WERI-Rb-1 (cell line): ENCODE measurements around the gene RFX4.

Experiments used
- DNase-seq: peaks from one replicate; pipeline ENCODE4 v3.0.0-alpha.2; 2020
- H3K27ac ChIP-seq: fragments of 250-450 bp; sonication (Bioruptor Pico); 2 replicates; pipeline ENCODE4 v1.5.1; 2020; ENCODE audit warnings: mild to moderate bottlenecking, moderate library complexity
- H3K27me3 ChIP-seq: fragments of 250-450 bp; sonication (Bioruptor Pico); 2 replicates; pipeline ENCODE4 v1.5.1; 2021; ENCODE audit warnings: mild to moderate bottlenecking, low read depth, moderate library complexity; ENCODE audit not compliant: insufficient read depth, severe bottlenecking
- H3K36me3 ChIP-seq: fragments of 250-450 bp; sonication (Bioruptor Pico); 2 replicates; pipeline ENCODE4 v1.5.1; 2020; ENCODE audit warnings: mild to moderate bottlenecking, moderate library complexity
- H3K4me3 ChIP-seq: 2 replicates; pipeline ENCODE4 v1.5.1; 2011; ENCODE audit warnings: low read depth, mild to moderate bottlenecking, control low read depth, low read length
- H3K9me3 ChIP-seq: fragments of 250-450 bp; sonication (Bioruptor Pico); 2 replicates; pipeline ENCODE4 v1.5.1; 2021; ENCODE audit warnings: mild to moderate bottlenecking, moderate library complexity; ENCODE audit not compliant: severe bottlenecking
- CTCF ChIP-seq: IDR thresholded peaks from 2 replicates; pipeline ENCODE4 v1.5.1; 2011; ENCODE audit warnings: low read depth, mild to moderate bottlenecking, control low read depth, inconsistent platforms, low read length

Gene RFX4

GRCh38 chr12:106631797-106632196 lies 49.0 kb downstream of the RFX4 start:
- no peaks in the 10 kb centered on the region for H3K36me3 ChIP-seq
- no peaks in the 10 kb centered on the region for H3K9me3 ChIP-seq
- no peak overlapping the region for H3K4me3 ChIP-seq
- H3K27me3 ChIP-seq = peaks cover 66% of the 10 kb centered on the region
- TF ChIP-seq CTCF = no peak
- no peak overlapping the region for H3K27ac ChIP-seq
- no peak for DNase-seq

GRCh38 chr12:106632797-106633450 lies 50.1 kb downstream of the RFX4 start:
- Histone ChIP-seq H3K27ac (no peak overlapping the region), H3K36me3 (no peaks in the 10 kb centered on the region), H3K9me3 (no peaks in the 10 kb centered on the region), H3K27me3 (peaks cover 61% of the 10 kb centered on the region), H3K4me3 (no peak overlapping the region)
- DNase-seq = no peak
- no peak for TF ChIP-seq CTCF

GRCh38 chr12:106633451-106633823 lies 50.6 kb downstream of the RFX4 start:
- no peak for DNase-seq
- Histone ChIP-seq H3K36me3 (no peaks in the 10 kb centered on the region), H3K27me3 (peaks cover 65% of the 10 kb centered on the region), H3K27ac (no peak overlapping the region), H3K4me3 (no peak overlapping the region), H3K9me3 (no peaks in the 10 kb centered on the region)
- no peak for TF ChIP-seq CTCF

GRCh38 chr12:106634206-106634605 lies 51.4 kb downstream of the RFX4 start:
- H3K9me3 ChIP-seq = no peaks in the 10 kb centered on the region
- H3K36me3 ChIP-seq = no peaks in the 10 kb centered on the region
- TF ChIP-seq CTCF = no peak
- H3K27ac ChIP-seq = no peak overlapping the region
- H3K27me3 ChIP-seq = peaks cover 66% of the 10 kb centered on the region
- no peak overlapping the region for H3K4me3 ChIP-seq
- DNase-seq = peak; percentile 68

- H3K27ac ChIP-seq = no peak overlapping the region
- no peak overlapping the region for H3K4me3 ChIP-seq
- DNase-seq = no peak
- peaks cover 46% of the 10 kb centered on the region for H3K27me3 ChIP-seq
- no peaks in the 10 kb centered on the region for H3K9me3 ChIP-seq
- H3K36me3 ChIP-seq = no peaks in the 10 kb centered on the region
- TF ChIP-seq CTCF = no peak
Observed at GRCh38 chr12:106643000-106643399, 60.2 kb downstream of the RFX4 start.
